NCI-H2227 (cell line): Measurements from ENCODE around the gene DLG2.
A peak's percentile ranks its signal among the peaks of the same experiment; 100 is the strongest.

Experiments used
- DNase-seq: peaks from one replicate; lab custom pipeline; 2025; ENCODE audit not compliant: unreplicated experiment; lab: John Stamatoyannopoulos, UW

The DLG2 gene

GRCh38 chr11:84924154-84924692 is 702.9 kb downstream of the DLG2 start:
- no peak for DNase-seq

- DNase-seq: no peak
Observed at GRCh38 chr11:84923489-84923888, 703.7 kb downstream of the DLG2 start.

GRCh38 chr11:84922836-84923235 is 704.3 kb downstream of the DLG2 start:
- no peak for DNase-seq

GRCh38 chr11:84922212-84922805 is 704.8 kb downstream of the DLG2 start:
- DNase-seq: no peak

GRCh38 chr11:84914511-84914910 is 712.6 kb downstream of the DLG2 start:
- no peak for DNase-seq

- no peak for DNase-seq
Observed at GRCh38 chr11:84909740-84910139, 717.4 kb downstream of the DLG2 start.

GRCh38 chr11:84906995-84907394 is 720.1 kb downstream of the DLG2 start:
- no peak for DNase-seq

- DNase-seq: no peak
Observed at GRCh38 chr11:84905411-84905810, 721.7 kb downstream of the DLG2 start.

GRCh38 chr11:84902445-84902844 is 724.7 kb downstream of the DLG2 start:
- DNase-seq: peak; percentile 77

- no peak for DNase-seq
Observed at GRCh38 chr11:84901991-84902390, 725.2 kb downstream of the DLG2 start.

GRCh38 chr11:84899740-84900139 is 727.4 kb downstream of the DLG2 start:
- DNase-seq: no peak

GRCh38 chr11:84899134-84899533 is 728.0 kb downstream of the DLG2 start:
- no peak for DNase-seq

GRCh38 chr11:84894666-84895065 is 732.5 kb downstream of the DLG2 start:
- no peak for DNase-seq

GRCh38 chr11:84890676-84891075 is 736.5 kb downstream of the DLG2 start:
- DNase-seq: peak; percentile 28

GRCh38 chr11:84889556-84889955 is 737.6 kb downstream of the DLG2 start:
- DNase-seq: no peak

GRCh38 chr11:84887055-84887629 is 740.0 kb downstream of the DLG2 start:
- DNase-seq: no peak

GRCh38 chr11:84886344-84886743 is 740.8 kb downstream of the DLG2 start:
- DNase-seq: no peak

GRCh38 chr11:84884836-84885235 is 742.3 kb downstream of the DLG2 start:
- no peak for DNase-seq

- no peak for DNase-seq
Observed at GRCh38 chr11:84882056-84882455, 745.1 kb downstream of the DLG2 start.

GRCh38 chr11:84871116-84871515 is 756.0 kb downstream of the DLG2 start:
- DNase-seq: no peak

GRCh38 chr11:84870486-84870885 is 756.7 kb downstream of the DLG2 start:
- DNase-seq: no peak

- DNase-seq: no peak
Observed at GRCh38 chr11:84866922-84867321, 760.2 kb downstream of the DLG2 start.
